MM.1S (cell line): ENCODE measurements around the gene DEDD2.

Experiments used
- EZH2 ChIP-seq: fragments of 300-600 bp; sonication (generic); optimal IDR thresholded peaks from 2 replicates; pipeline ENCODE3; 2017; ENCODE audit warnings: low read depth, mild to moderate bottlenecking, antibody characterized with exemption, low read length, mixed read lengths
- TF ChIP-seq, protein P1 (sequence below): fragments of 300-600 bp; sonication (generic); IDR thresholded peaks from 2 replicates; pipeline ENCODE4 v1.5.1; 2016; ENCODE audit warnings: antibody characterized with exemption, low read length, mixed read lengths

DNA sequence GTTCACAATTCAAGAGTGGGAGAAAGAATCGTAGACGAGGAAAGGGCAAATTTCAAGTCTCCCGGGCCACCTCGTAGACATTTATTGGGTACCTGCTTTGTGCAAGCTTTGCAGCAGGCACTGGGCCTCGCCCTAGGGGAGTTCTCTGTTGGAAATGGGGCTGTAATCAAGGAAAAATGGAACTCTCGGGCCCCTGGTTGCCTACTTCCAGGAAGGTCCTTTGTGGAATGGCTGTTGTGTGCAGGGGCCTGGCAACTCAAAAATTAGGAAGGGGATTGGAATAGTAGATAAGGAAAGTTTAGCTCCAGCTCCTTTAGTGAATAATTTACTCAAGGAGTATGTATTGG lies 3.2 kb upstream of the DEDD2 start:
- TF ChIP-seq, protein P1, sequence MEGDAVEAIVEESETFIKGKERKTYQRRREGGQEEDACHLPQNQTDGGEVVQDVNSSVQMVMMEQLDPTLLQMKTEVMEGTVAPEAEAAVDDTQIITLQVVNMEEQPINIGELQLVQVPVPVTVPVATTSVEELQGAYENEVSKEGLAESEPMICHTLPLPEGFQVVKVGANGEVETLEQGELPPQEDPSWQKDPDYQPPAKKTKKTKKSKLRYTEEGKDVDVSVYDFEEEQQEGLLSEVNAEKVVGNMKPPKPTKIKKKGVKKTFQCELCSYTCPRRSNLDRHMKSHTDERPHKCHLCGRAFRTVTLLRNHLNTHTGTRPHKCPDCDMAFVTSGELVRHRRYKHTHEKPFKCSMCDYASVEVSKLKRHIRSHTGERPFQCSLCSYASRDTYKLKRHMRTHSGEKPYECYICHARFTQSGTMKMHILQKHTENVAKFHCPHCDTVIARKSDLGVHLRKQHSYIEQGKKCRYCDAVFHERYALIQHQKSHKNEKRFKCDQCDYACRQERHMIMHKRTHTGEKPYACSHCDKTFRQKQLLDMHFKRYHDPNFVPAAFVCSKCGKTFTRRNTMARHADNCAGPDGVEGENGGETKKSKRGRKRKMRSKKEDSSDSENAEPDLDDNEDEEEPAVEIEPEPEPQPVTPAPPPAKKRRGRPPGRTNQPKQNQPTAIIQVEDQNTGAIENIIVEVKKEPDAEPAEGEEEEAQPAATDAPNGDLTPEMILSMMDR = no peak
- no peak for TF ChIP-seq EZH2
